Brain pericyte (primary cell): ENCODE data around the gene PMVK.

ENCODE experiments used
- DNase-seq: peaks from one replicate; pipeline ENCODE4 v3.0.0-alpha.2; 2012; ENCODE audit warnings: low read depth, low spot score

The PMVK gene

GRCh38 chr1:154951901-154952657 lies 15.6 kb upstream of the PMVK start:
- DNase-seq: no peak

GRCh38 chr1:154948079-154948478 lies 11.6 kb upstream of the PMVK start:
- no peak for DNase-seq

GRCh38 chr1:154945962-154946850 lies 9.7 kb upstream of the PMVK start:
- DNase-seq: no peak

- DNase-seq: no peak
These were observed 8.8 kb upstream of the PMVK start for GRCh38 chr1:154945160-154945961.

GRCh38 chr1:154944401-154945159 lies 8.1 kb upstream of the PMVK start:
- no peak for DNase-seq

GRCh38 chr1:154943649-154944400 lies 7.3 kb upstream of the PMVK start:
- no peak for DNase-seq

GRCh38 chr1:154941333-154942013 lies 5.0 kb upstream of the PMVK start:
- no peak for DNase-seq

- no peak for DNase-seq
These were observed 4.2 kb upstream of the PMVK start for GRCh38 chr1:154940651-154941194.

GRCh38 chr1:154940213-154940560 lies 3.7 kb upstream of the PMVK start:
- DNase-seq: no peak

GRCh38 chr1:154938604-154939399 lies 2.3 kb upstream of the PMVK start:
- DNase-seq: no peak

- DNase-seq: no peak
These were observed 1.5 kb upstream of the PMVK start for GRCh38 chr1:154937988-154938386.

GRCh38 chr1:154937085-154937987 lies 817 bp upstream of the PMVK start:
- DNase-seq: peak; percentile 91

GRCh38 chr1:154935749-154936554 lies 567 bp downstream of the PMVK start:
- no peak for DNase-seq

- no peak for DNase-seq
These were observed 2.1 kb downstream of the PMVK start for GRCh38 chr1:154934358-154934948.

- no peak for DNase-seq
These were observed 4.5 kb downstream of the PMVK start for GRCh38 chr1:154931940-154932487.

GRCh38 chr1:154926201-154926600 lies 10.3 kb downstream of the PMVK start:
- DNase-seq: no peak
